GM12801 (cell line): Measurements from ENCODE around the gene SIRT5.

Experiments used
- TF ChIP-seq, protein P1 (sequence below): IDR thresholded peaks from one replicate; pipeline ENCODE4 v1.5.1; 2011; ENCODE audit warnings: control low read depth; ENCODE audit not compliant: insufficient read length; ENCODE audit errors: extremely low read depth

The SIRT5 gene

DNA sequence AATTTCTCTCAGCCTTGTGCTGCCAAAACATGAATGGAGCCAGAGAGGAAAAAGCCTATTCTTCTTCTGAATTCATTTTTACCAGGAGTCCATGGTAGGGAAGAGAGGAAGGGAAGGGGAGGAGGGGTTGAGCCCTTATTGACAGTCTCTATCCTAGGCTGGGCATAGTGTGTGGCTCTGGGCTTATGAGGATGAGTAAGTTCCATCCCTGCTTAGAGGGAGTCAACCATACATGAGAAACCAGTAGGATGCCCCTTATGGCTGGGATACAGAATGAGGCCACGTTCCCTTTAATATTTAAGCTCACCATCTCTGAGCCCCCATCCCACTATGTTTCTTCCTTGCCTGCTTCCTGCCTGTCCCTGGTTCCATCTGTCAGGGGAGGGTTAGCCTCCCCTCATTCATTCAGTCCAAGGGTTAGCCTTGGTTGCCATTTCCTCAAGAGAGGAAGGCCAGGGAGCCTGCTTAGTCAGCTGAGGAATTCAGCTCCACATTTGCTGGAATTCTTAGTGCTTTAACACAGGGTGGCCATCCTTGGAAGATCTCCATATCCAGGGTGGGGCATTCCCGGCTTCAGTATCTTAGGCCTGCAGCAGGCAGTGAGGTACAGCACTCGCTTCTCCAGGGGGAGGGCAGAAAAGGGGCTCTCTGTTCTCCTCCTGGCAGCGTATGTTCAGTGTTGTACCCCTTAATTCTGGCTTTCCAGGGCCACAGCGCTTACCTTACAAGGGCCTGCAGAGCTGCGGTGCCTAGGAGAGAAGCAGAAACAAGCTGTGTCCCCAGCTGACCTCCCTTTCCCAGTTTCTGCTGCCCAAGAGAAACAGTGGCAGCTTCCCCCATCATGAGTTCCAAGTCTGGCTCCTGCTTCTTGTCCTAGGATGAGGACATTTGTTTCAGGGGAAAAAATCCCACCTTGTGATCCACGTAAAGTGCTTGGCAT, 12.5 kb downstream of the SIRT5 start:
- TF ChIP-seq, protein P1, sequence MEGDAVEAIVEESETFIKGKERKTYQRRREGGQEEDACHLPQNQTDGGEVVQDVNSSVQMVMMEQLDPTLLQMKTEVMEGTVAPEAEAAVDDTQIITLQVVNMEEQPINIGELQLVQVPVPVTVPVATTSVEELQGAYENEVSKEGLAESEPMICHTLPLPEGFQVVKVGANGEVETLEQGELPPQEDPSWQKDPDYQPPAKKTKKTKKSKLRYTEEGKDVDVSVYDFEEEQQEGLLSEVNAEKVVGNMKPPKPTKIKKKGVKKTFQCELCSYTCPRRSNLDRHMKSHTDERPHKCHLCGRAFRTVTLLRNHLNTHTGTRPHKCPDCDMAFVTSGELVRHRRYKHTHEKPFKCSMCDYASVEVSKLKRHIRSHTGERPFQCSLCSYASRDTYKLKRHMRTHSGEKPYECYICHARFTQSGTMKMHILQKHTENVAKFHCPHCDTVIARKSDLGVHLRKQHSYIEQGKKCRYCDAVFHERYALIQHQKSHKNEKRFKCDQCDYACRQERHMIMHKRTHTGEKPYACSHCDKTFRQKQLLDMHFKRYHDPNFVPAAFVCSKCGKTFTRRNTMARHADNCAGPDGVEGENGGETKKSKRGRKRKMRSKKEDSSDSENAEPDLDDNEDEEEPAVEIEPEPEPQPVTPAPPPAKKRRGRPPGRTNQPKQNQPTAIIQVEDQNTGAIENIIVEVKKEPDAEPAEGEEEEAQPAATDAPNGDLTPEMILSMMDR = no peak

DNA sequence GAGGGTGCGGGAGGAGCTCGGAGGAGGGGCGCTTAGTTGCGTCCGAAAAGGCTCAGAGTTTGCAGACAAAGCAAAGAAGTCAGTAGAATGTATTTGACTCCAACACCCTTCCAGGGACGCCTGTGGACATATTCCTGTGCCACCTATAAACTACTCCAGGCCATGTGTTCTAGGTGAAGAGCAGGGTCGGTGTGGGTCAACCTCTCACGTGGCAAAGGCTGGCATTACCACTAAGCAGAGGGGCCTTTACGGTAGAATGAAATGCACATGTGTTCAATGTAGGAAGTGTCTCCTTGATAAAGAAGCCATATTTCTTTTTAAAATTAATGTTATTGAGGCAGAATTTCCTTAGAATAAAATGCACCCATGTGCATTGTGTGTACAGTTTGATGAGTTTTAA, 15.4 kb downstream of the SIRT5 start:
- TF ChIP-seq, protein P1 = no peak

DNA sequence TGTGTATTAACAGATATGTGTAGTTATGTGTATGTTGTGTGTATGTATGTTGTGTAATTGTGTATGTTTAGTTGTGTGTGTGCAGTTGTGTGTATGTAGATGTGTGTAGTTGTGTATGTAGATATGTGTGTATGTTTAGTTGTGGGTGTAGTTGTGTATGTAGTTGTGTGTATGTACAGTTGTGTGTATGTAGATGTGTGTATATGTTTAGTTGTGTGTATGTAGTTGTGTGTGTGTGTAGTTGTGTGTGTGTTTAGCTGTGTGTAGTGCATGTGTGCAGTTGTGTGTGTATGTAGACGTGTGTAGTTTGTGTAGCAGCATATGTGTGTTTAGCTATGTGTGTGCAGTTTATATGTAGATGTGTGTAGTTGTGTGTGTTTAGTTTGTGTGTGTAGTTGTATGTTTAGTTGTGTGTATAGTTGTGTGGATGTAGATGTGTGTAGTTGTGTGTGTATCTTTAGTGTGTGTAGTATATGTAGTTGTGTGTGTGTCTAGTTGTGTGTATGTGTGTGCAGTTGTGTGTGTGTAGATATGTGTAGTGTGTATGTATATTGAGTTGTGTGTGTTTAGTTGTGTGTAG, 16.3 kb downstream of the SIRT5 start:
- TF ChIP-seq, protein P1 = no peak

DNA sequence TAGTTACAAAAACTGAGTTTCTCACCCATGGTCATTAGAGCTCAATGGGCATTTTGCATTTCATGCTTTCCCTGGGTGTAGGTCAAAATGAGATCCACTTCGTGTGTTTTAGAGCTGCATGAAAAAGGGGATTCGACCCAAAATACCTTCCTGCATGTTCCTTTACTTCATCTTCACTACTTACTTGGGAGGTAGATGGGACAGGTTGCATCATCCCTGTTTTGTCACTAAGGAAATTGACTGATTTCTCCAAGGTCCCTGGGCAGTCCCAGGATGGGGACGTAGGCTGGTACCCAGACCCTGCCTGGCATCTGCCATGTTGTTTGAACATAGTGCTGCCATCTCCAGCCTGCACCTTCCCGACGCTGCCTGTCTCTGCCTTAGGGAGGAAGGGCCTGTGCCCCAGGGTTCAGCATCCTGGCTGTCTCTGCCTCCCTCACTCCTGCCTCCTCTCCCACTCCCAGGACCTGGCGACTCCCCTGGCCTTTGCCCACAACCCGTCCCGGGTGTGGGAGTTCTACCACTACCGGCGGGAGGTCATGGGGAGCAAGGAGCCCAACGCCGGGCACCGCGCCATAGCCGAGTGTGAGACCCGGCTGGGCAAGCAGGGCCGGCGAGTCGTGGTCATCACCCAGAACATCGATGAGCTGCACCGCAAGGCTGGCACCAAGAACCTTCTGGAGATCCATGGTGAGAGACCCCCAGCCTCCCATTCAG, 17.0 kb downstream of the SIRT5 start:
- TF ChIP-seq, protein P1 = no peak

DNA sequence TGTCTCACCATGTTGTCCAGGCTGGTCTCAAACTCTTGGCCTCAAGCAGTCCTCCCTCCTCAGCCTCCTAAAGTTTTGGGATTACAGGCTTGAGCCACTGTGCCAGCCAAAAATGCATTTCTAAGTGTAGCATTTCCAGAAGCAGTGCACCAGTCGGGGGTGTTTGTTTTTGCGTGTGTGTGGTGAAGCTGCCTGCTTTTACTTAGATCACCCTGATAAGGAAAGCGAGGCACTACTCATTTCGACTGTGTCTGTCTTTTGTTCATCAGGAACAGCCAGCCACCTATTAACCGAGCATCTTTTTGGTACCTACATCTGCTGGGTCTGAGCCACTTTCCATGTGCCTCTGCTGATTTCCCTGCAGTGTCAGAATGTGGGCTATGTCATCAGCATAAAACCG, 18.7 kb downstream of the SIRT5 start:
- TF ChIP-seq, protein P1 = no peak

DNA sequence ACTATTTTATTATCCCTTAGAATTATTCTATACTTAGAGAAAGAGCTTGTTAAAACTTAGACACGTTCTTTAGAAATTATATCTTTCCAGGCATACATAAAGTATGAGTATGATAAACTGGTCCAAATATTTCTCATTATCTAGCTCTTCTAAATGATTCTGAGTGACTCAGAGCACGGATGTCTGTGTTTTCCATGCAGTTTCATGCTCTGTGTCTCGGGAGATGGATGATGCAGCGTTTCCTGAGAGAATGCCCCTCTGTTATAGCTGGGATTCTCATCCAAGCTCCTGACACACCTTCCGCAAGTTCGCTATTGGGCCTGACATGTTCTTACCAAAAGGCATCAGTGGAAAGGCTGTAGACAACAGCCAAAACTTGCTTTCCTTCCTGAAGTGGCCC, 19.3 kb downstream of the SIRT5 start:
- TF ChIP-seq, protein P1 = no peak

DNA sequence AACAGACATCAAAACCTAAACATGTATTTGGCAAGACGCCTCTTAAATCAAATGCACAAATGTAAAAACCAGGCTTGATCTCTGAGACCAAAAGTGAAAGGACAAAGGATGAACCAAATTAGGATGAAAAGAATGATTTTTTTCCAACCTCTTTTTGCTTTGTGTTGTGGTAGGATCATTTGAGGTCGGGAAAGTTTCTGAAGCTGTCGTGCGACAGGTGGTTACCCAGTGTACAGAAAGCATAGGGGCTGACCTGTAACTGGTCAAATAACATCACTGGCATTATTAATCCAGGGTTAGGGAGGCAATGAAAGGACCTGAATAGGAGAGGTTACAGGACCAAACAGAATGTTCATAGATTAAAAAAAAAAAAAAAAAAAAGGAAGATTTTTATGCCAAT, 22.7 kb downstream of the SIRT5 start:
- TF ChIP-seq, protein P1 = no peak
